RPMI7951 (cell line): Measurements from ENCODE around the gene MYBPH. TPM values are rescaled to one million over a fixed set of nuclear protein-coding genes. Genes with fewer than 3 reads are reported as not detected.

Experiments
- DNase-seq: peaks from one replicate; pipeline ENCODE4 v3.0.0-alpha.2; 2012; ENCODE audit warnings: low read depth
- total RNA-seq: library from RNA; depleted of rRNA; stranded (reverse); fragments of >200 nt; shearing (Covaris generic); gene quantifications from 2 replicates; pipeline ENCODE4 v1.2.3, GENCODE V29; 2014

The MYBPH gene
- total RNA-seq, 1 experiment from 2014 or later, result 0.48 TPM

DNA sequence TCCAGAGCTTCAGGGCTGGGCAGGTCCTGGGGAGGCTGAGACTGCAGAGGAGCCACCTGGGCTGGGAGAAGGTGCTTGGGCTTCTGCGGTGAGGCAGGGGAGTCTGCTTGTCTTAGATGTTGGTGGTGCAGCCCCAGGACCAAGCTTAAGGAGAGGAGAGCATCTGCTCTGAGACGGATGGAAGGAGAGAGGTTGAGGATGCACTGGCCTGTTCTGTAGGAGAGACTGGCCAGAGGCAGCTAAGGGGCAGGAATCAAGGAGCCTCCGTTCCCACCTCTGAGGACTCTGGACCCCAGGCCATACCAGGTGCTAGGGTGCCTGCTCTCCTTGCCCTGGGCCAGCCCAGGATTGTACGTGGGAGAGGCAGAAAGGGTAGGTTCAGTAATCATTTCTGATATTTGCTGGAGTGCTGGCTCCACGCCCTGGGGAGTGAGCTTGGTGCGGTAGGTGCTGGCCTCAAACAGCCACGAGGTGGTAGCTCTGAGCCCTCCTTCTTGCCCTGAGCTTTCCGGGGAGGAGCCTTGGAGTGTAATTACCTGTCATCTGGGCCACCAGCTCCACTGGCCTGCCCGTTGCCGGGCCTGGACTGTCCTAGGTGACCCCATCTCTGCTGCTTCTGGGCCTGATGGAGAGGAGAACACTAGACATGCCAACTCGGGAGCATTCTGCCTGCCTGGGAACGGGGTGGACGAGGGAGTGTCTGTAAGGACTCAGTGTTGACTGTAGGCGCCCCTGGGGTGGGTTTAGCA is 9.3 kb downstream of the MYBPH start:
- DNase-seq, result no peak

- DNase-seq, result no peak
Measured at GRCh38 chr1:203165800-203166161, 9.8 kb downstream of the MYBPH start.

- DNase-seq, result no peak
Measured at GRCh38 chr1:203165101-203165799, 10.4 kb downstream of the MYBPH start.

GRCh38 chr1:203163891-203164635 is 11.6 kb downstream of the MYBPH start:
- no peak for DNase-seq

DNA sequence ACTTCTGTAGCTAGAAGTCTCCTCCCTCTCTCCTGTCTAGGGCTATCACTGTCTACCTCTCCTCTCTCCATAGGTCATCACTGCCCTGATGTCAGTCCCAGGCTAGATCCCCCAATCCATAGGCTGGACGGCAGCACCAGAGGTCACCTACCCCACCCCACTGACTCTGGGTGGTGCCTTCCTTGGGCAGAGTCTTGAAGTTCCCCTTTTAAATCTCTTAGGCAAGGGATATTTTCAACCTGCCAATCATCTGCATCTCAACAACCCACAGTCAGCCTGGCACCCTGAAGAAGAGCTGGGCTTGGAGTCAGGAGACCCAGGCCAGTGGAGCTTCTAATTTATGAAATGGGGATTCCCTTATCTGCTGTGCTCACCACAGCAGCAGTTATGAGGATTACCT is 13.2 kb downstream of the MYBPH start:
- no peak for DNase-seq

GRCh38 chr1:203161703-203162102 is 13.9 kb downstream of the MYBPH start:
- DNase-seq, result no peak

- no peak for DNase-seq
Measured at GRCh38 chr1:203161175-203161574, 14.5 kb downstream of the MYBPH start.

- DNase-seq, result no peak
Measured at GRCh38 chr1:203159844-203160243, 15.8 kb downstream of the MYBPH start.

- no peak for DNase-seq
Measured at GRCh38 chr1:203158960-203159665, 16.5 kb downstream of the MYBPH start.

GRCh38 chr1:203158423-203158822 is 17.2 kb downstream of the MYBPH start:
- no peak for DNase-seq

GRCh38 chr1:203156280-203156679 is 19.3 kb downstream of the MYBPH start:
- no peak for DNase-seq

DNA sequence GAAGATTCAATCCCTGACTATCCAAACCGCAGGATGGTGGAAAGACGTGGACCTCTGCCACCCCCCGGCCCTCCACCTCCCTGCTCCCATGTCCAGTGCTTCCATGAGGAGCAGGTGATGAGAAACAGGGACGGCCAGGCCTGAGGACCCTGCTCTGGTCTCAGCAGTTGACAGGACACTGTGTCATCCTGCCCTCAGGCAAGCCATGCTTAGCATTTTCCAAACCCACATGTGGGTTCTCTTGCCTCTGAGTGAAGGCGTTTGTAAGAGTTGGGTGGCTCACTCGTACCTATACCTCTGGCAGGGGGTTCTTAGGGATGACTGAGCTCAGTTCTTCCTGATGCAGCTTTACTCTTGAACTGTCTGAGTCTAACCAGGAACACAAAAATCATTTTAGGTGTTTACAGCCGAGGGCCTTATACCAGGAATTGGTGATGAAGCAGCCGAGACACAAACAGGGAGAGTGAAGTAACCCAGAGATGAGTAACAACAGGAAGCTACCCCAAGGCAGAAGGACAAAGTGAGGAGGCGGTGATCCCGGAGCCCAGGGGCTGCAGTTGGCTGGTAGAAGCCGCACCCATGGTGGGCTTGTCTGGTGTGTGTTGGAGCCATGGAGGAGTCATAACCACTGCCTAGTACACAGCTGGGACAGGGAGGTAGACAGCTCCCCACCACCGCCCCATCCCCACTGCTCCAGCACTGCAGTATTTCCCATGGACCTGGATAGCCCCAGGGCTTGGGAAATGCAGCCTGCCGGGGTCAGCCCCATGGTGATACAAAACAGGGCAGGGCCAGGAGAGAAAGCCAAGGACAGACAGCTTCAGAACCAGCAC is 21.4 kb downstream of the MYBPH start:
- DNase-seq, result peak; percentile 94

DNA sequence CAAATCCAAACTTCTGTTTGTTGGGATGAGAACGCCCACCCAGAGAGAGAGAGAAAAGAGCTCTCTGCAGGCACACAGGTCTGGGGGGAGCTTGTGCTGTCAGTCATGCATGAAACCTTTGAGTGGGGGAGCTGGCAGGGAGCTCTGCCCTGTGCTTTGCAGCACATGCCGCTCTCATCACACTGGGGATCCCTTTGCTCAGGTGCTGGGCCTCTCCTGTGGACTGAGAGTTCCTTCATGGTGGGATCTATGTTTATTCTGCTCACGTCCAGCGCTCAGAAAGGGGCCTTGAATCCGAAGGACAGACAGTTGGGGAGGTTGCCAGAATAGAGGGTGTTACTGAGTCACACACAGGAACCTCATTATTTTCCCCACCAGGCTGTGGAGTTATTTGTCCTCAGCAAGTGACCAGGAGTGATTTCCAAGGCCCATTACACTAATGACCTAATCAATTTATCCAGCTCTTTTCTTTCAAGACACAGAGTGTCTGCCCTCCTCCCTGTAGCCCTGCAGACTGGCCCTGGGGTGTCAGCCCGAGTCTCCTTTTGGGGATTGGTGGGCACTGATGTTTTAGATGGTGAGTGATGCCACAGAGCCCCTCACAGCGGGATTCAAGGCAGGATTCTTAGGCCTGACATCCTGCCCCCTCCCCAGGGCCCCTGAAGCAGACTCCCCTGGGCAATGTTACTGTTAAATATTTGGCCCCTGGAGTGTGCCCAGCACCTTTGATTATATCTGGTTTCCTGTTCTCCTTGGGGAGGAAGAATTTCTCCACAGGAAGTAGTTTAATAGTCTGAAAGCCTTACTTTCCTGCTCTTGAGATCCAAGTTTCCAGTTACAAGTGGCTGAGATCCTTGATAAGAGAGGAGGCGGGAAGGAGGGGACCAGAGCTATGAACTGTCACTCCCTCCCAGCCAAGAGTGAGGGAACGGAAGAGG is 22.3 kb downstream of the MYBPH start:
- DNase-seq, result no peak

DNA sequence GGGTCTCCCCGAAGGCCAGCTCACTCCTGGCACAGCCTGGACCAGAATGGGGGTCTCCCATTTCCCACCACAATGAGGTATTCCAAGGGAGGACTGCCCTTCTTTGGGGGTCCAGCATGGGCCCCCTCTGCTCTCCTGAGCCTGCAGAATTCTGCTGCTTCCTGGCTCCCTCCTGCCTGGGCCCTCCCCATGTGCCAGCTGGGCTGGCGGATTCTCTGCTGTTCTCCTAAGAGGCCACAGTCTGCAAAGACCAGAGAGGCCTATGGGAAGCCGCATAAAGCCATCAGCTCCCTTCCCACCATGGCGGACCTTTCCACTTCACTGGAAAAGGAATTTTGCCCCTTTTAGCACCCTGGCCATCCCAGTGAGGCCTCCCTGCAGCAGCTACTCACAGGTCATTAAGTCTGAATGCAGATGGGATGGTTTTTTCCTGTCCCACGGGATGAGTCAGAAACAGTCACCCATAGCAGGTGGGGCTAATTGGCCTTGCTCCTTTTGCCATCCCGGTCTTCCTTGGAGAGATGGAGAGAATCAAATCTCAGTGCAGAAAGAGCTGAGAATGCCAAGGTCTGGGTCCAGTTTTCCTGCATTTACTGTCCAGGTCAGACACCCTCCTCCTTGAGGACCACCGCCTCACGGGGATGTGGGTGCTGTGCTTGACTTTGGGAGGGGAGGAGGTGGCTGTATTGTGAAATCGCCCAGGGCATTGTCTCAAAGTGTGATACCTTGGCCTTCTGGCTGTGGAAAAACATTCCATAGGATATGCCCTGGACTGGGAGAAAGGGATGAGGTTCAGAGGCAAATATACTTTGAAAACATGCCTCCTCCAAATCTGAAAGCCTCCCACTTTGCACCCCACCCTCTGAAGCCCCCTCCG is 23.2 kb downstream of the MYBPH start:
- DNase-seq, result peak; percentile 93

- no peak for DNase-seq
Measured at GRCh38 chr1:203151362-203152157, 24.1 kb downstream of the MYBPH start.

- no peak for DNase-seq
Measured at GRCh38 chr1:203150511-203151297, 24.9 kb downstream of the MYBPH start.

GRCh38 chr1:203149188-203149840 is 26.3 kb downstream of the MYBPH start:
- DNase-seq, result no peak
